IPS DF 19.7 (cell line): ENCODE results near the gene SPATA13.

Experiments used
- DNase-seq: peaks from one replicate; pipeline ENCODE4 v3.0.0-alpha.2; 2013; ENCODE audit warnings: low read depth, low spot score

The SPATA13 gene

GRCh38 chr13:24276861-24277260 lies 116.3 kb downstream of the SPATA13 start:
- DNase-seq = no peak

- DNase-seq = no peak
Observed at GRCh38 chr13:24277761-24278160, 117.2 kb downstream of the SPATA13 start.

DNA sequence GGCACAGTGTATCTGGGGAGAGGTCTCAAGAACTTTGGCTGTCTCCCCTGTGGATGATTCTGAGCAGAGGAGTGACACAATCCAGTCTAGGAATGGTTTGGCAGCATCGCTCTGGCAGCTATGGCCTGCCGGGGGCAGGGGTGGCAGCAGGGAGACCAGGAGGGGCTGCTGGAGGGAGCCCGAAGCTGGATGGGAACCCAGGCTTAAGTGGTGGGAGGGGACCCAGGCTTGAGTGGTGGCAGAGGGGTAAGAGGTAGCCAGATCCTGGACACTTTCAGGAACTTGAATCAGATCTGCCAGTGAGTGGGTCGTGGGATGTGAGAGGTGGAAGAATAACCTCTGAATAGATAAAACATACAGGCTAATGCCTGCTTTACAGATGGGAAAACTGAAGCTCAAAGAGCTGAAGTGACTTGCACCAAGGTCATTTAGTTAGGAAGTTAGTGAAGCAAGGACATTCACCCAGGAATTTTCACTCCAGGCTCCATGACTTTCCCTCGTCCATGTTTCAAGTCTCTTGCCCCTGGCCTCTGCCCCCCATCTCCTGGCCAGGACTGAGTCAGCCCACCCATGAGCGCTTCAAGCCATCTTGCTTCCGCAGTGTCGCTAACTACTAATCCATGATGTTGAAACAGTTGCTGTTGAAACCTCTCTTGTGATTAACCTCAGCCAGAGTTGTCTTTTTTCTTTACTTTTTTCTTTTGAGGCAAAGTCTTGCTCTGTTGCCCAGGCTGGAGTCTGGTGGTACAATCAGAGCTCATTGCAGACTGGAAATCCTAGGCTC lies 119.0 kb downstream of the SPATA13 start:
- no peak for DNase-seq

- DNase-seq = no peak
Observed at GRCh38 chr13:24280720-24281119, 120.2 kb downstream of the SPATA13 start.

DNA sequence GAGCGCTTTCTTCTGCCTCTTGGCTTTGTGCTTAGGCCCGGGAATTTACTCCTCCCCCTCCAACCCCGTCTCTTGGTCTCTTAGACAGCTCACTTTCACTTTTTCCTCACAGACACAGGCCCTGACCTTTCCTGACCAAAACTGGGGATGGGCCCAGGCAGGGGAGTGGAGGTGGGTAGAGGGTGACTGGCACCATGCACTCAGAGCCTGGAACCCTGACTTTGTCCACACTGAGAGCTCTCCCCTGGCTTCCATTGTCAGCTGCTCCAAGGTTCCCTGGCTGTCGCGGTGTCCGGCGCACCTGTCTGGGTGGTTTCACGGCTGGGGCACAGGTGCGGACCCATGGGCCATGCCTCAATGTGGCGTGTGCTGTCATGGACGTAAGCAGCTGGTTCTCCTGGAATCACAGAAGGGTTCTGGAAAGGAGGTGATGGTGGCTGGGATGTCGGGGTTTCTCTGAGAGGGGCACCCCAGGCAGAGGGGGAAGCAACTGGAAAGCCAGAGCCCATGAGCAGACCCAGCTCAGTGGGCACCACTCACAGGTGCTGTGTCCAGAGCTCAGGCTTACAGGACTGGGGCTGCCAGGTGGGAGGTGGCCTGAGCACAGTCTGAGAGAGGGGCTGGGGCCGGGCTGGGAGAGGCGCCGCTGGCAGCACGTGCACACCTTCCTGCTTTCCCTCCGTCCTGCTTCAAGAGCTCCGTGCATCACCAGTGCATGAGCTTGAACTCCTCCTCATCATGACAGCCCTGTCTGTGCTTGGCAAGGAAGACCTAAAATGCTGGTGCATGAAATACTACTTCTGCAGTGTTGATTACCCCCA lies 120.9 kb downstream of the SPATA13 start:
- no peak for DNase-seq

DNA sequence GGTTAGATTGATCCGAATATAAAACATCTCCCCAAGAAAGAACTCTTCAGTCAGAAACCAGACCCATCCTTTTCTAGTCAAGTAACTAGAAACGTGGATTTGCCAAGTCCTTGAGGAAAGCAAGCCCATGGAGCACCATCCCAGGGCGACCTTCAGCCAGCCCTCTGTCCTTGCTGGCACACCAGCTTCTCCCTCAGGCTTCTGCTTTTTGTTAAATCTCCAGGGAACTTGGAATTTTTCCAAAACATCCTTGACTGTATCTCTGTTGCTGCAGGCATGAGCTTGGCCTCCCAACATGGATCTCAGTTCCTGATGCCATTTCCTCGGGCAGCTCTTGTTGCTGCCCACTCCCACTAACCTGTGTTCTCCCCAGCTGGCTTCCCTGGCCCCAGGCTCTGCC lies 121.7 kb downstream of the SPATA13 start:
- DNase-seq = no peak

DNA sequence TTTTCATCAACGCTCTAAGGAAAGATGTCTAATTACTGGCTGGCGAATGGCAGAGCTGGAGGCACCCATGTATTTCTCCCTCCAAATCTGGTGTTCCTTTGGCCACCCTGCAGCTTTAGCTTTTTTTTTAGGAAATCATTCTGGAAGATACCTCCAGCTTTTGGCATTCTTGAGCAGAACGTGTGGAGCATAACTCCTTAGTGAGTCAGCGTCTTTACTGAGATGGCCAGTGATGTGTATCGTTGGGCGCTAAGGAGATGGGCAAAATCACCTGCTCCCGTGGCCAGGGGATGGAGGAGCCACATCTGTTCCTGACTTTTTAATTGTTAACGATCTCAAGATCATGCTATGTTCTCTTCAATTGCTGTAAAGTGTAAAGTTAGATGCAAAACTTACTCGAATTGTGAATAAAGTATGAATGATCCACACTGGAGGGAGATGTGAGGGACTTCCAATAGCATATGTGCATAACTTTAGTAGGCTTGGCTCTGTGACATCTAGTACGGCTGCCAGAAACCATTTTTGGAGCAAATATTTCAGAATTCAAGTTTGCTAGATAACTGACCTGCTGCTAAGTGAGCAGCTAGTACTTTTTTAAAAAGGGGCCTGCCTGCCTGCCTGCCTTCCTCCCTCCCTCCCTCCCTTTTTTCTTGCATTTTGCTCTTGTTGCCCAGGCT lies 124.5 kb downstream of the SPATA13 start:
- no peak for DNase-seq

DNA sequence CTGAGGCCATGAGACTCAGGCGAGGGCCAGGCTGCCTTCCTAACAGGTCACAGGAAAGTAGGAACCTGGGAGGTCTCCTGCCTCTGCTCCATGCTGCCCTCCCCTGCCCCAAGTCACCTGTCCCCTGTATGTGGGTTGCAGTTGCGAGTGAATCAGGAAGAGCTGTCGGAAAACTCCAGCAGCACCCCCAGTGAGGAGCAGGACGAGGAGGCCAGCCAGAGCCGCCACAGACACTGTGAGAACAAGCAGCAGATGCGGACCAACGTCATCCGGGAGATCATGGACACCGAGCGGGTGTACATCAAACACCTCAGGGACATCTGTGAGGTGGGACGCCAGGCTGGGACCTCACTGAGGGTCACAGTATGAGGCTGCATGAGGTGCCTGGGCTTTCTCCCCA lies 126.1 kb downstream of the SPATA13 start:
- DNase-seq = no peak

DNA sequence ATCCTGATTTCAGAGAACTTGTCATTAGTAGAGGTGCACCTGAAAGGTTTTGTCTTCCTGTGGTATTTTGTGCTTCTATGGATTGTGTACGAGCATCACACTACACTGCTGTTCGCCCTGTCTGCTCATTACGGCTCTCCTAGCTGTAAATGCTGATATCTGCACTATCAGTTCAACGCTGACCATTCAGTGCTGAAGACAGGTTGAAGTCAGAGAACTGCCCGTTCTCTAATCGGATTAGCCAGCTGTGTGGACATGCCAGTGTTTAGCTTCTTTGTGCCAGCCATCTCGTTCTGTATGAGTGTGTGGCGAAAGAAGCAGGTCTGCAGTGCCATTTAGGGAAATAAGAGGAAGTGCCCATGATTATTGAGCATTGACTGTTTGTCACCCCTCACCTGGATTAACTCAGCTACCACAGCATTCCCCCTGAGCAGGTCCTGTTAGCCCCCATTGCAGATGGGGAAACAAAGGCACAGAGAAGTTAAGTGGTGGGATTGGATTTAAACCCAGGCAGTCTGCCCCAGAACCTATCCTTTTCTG lies 127.3 kb downstream of the SPATA13 start:
- no peak for DNase-seq

GRCh38 chr13:24288870-24289269 lies 128.3 kb downstream of the SPATA13 start:
- DNase-seq = no peak

- DNase-seq = no peak
Observed at GRCh38 chr13:24290280-24290932, 129.9 kb downstream of the SPATA13 start.

- DNase-seq = no peak
Observed at GRCh38 chr13:24292481-24292880, 132.0 kb downstream of the SPATA13 start.

DNA sequence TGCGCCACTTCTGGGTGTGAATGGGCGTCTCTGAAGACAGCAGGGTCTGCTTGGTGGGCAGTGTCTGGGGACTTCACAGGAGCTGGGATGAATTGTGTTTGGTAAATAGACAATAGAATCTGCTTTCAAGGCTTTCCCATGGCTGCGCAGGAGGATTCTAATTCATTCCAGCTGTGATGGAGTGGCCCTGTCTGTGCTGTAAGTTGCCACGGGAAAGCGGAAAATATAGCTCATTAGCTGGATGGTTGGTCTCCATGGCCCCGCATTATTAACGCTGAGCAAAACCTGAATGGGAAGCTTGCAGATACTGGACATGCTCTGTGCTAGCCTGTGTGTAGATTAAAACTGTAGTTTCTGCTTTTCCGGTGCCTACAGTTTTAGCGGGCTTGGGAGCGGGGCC lies 133.2 kb downstream of the SPATA13 start:
- no peak for DNase-seq

DNA sequence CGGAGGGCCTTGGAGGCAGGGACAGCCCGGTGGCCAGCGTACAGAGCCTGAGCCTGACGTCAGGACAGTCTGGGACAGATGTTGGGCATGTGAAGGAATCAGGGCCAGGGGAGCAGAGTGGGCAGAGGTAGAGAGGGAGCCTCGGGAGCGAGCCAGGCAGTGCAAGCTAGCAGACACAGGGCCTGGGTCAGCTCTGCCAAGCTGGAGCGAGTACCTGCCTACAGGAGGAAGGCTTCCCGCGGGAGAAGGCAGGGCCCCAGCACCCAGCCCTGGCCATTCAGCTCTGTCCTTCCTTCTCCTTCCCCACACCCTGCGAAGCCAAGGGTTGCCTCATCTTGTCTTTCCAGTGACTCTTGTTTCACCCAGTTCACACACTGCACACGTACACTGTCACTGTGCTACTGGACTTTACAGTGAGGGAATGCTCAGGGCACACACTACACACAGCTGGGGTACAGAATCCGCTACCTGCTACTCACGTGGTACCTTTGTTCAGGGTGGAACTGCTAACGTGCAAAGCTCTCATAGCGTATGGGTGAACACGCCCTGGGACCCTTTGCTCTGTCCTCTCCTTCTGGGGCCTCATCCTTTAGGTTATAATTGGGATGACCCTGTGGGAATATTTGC lies 139.1 kb downstream of the SPATA13 start:
- DNase-seq = no peak

- no peak for DNase-seq
Observed at GRCh38 chr13:24301434-24301833, 140.9 kb downstream of the SPATA13 start.

GRCh38 chr13:24301911-24302310 lies 141.4 kb downstream of the SPATA13 start:
- no peak for DNase-seq

DNA sequence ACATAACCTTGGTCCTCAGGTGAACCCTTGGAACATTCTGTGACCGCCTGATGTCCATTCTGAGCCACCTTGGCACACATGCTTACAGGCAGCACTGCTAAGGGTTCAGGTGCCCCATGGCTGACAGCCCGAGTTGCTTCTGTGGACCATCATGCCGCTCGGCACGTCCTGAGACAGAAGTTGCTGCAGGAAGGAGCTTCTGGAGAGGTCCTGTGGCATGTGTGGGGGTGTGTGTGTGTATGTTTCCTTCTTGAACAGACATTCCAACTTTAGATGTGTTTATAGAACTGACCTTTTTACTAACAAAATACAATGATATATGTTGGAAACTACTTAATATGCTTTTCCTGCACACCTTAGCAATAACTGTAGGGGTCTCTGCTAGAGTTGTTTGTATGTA lies 144.1 kb downstream of the SPATA13 start:
- no peak for DNase-seq

- no peak for DNase-seq
Observed at GRCh38 chr13:24306632-24307031, 146.1 kb downstream of the SPATA13 start.

GRCh38 chr13:24307211-24308067 lies 146.9 kb downstream of the SPATA13 start:
- no peak for DNase-seq

GRCh38 chr13:24308068-24308445 lies 147.5 kb downstream of the SPATA13 start:
- DNase-seq = no peak
